ENCODE measurements around the gene LAMA4. TPM values are rescaled to one million over a fixed set of nuclear protein-coding genes. Genes with fewer than 3 reads are reported as not detected.

The LAMA4 gene
- total and polyA plus RNA-seq, 4 donors, result 28.4 to 261 (median 79.8) TPM

GRCh38 chr6:112218563-112218962 is 35.8 kb downstream of the LAMA4 start:
- H3K36me3 ChIP-seq (ENCODE audit: control insufficient read depth in 4 of 4, insufficient read depth in 4 of 4, low read length in 4 of 4), result peaks cover 0 to 13% (median 5%) of the 10 kb centered on the region in 4 donors
- H3K4me3 ChIP-seq, result no peak overlapping the region
- TF ChIP-seq CTCF (IDR thresholded peaks at IDR 0.05; ENCODE audit: control extremely low read depth, extremely low read depth), result no peak
- peak; percentile 21 for ATAC-seq (ENCODE audit: insufficient read depth, low FRiP score)
- no peaks in the 10 kb centered on the region for H3K27me3 ChIP-seq (ENCODE audit: control insufficient read depth in 3 of 3, insufficient read depth in 3 of 3, low read length in 2 of 3)
- H3K27ac ChIP-seq (ENCODE audit: low read depth in 1 of 2, low read length in 1 of 2), result peak overlapping the region; percentile 21 to 65
- H3K4me1 ChIP-seq (ENCODE audit: control insufficient read depth in 5 of 5, insufficient read depth in 5 of 5, low read length in 5 of 5), result peaks cover 8 to 93% (median 46%) of the 10 kb centered on the region in 5 donors
- WGBS, 2 donors, result 77 to 82% methylated on average over 5 of the region's 5 CpGs
- DNase-seq, result no peak
- no peaks in the 10 kb centered on the region for H3K9me3 ChIP-seq (ENCODE audit: control insufficient read depth in 4 of 4, insufficient read depth in 3 of 4, low read length in 3 of 4)
- no peak overlapping the region for H3K9ac ChIP-seq (ENCODE audit: insufficient read depth in 1 of 2, low read length in 2 of 2)

GRCh38 chr6:112216662-112217551 is 37.5 kb downstream of the LAMA4 start:
- Histone ChIP-seq H3K27me3 (ENCODE audit: control insufficient read depth in 3 of 3, insufficient read depth in 3 of 3, low read length in 2 of 3) (no peaks in the 10 kb centered on the region), H3K4me3 (no peak overlapping the region), H3K9ac (ENCODE audit: insufficient read depth in 1 of 2, low read length in 2 of 2) (no peak overlapping the region), H3K4me1 (ENCODE audit: control insufficient read depth in 5 of 5, insufficient read depth in 5 of 5, low read length in 5 of 5) (peaks cover 8 to 78% (median 35%) of the 10 kb centered on the region in 5 donors), H3K36me3 (ENCODE audit: control insufficient read depth in 4 of 4, insufficient read depth in 4 of 4, low read length in 4 of 4) (peaks cover 0 to 23% (median 9%) of the 10 kb centered on the region in 4 donors), H3K9me3 (ENCODE audit: control insufficient read depth in 4 of 4, insufficient read depth in 3 of 4, low read length in 3 of 4) (no peaks in the 10 kb centered on the region), H3K27ac (ENCODE audit: low read depth in 1 of 2, low read length in 1 of 2) (peak overlapping the region; percentile 71 to 74)
- TF ChIP-seq CTCF (IDR thresholded peaks at IDR 0.05; ENCODE audit: control extremely low read depth, extremely low read depth), result no peak
- ATAC-seq (ENCODE audit: insufficient read depth, low FRiP score) (no peak), DNase-seq (peak in 2 of 3 donors; percentile 84)
- WGBS, 2 donors, result 58 to 73% methylated on average over 6 of the region's 6 CpGs

- Histone ChIP-seq H3K4me3 (no peak overlapping the region), H3K27ac (ENCODE audit: low read depth in 1 of 2, low read length in 1 of 2) (peak overlapping the region in 1 of 2 donors; percentile 80), H3K27me3 (ENCODE audit: control insufficient read depth in 3 of 3, insufficient read depth in 3 of 3, low read length in 2 of 3) (no peaks in the 10 kb centered on the region), H3K4me1 (ENCODE audit: control insufficient read depth in 5 of 5, insufficient read depth in 5 of 5, low read length in 5 of 5) (peaks cover 8 to 66% (median 28%) of the 10 kb centered on the region in 5 donors), H3K36me3 (ENCODE audit: control insufficient read depth in 4 of 4, insufficient read depth in 4 of 4, low read length in 4 of 4) (peaks cover 0 to 34% (median 9%) of the 10 kb centered on the region in 4 donors), H3K9ac (ENCODE audit: insufficient read depth in 1 of 2, low read length in 2 of 2) (no peak overlapping the region), H3K9me3 (ENCODE audit: control insufficient read depth in 4 of 4, insufficient read depth in 3 of 4, low read length in 3 of 4) (no peaks in the 10 kb centered on the region)
- no peak for TF ChIP-seq CTCF (IDR thresholded peaks at IDR 0.05; ENCODE audit: control extremely low read depth, extremely low read depth)
- ATAC-seq (ENCODE audit: insufficient read depth, low FRiP score), result no peak
- 73 to 81% methylated on average over 7 of the region's 7 CpGs for WGBS, 2 donors
- DNase-seq, result peak in 2 of 3 donors; percentile 39 to 58
Measured at GRCh38 chr6:112215488-112216284, 38.7 kb downstream of the LAMA4 start.

All from lung (tissue), 12 donors.